Measurements from ENCODE around the gene ANKRD60. TPM values are rescaled to one million over a fixed set of nuclear protein-coding genes. Genes with fewer than 3 reads are reported as not detected.

The ANKRD60 gene
- total RNA-seq, 1 experiment from 2014 or later: not detected

- Histone ChIP-seq H3K27me3 (replicated peaks; ENCODE audit: insufficient read depth, low read depth, low read length, poor library complexity) (no peaks in the 10 kb centered on the region), H3K36me3 (ENCODE audit: insufficient read depth, low read length, poor library complexity, severe bottlenecking) (peaks cover 12% of the 10 kb centered on the region), H3K9me3 (ENCODE audit: low read depth, low read length, poor library complexity, severe bottlenecking) (no peaks in the 10 kb centered on the region), H3K4me1 (ENCODE audit: insufficient read depth, low read length, poor library complexity, severe bottlenecking) (no peaks in the 10 kb centered on the region), H3K27ac (ENCODE audit: low read depth, low read length, poor library complexity, severe bottlenecking) (no peak overlapping the region), H3K4me3 (ENCODE audit: low read depth, low read length, poor library complexity, severe bottlenecking) (no peak overlapping the region)
- ChIA-PET CTCF (no interaction called here), POLR2A (ENCODE audit: low non-redundant PET) (no interaction called here)
- intact Hi-C loops (cut with micrococcal nuclease; ENCODE audit: unreplicated experiment): no loop called here
- no peak for TF ChIP-seq CTCF (conservative IDR thresholded peaks at IDR 0.05; ENCODE audit: low read depth, low read length)
- no peak for TF ChIP-seq EZH2 (IDR thresholded peaks at IDR 0.05; ENCODE audit: borderline replicate concordance, low read depth, low read length, poor library complexity, severe bottlenecking)
- BruUV-seq (replicated peaks): no TSS peak
- no peak for DNase-seq (ENCODE audit: low spot score)
Observed at GRCh38 chr20:58245181-58245891, 16.9 kb upstream of the ANKRD60 start.

- no peak for TF ChIP-seq CTCF (conservative IDR thresholded peaks at IDR 0.05; ENCODE audit: low read depth, low read length)
- no peak for TF ChIP-seq EZH2 (IDR thresholded peaks at IDR 0.05; ENCODE audit: borderline replicate concordance, low read depth, low read length, poor library complexity, severe bottlenecking)
- POLR2A ChIA-PET (ENCODE audit: low non-redundant PET): no interaction called here
- Histone ChIP-seq H3K27ac (ENCODE audit: low read depth, low read length, poor library complexity, severe bottlenecking) (no peak overlapping the region), H3K4me1 (ENCODE audit: insufficient read depth, low read length, poor library complexity, severe bottlenecking) (no peaks in the 10 kb centered on the region), H3K9me3 (ENCODE audit: low read depth, low read length, poor library complexity, severe bottlenecking) (no peaks in the 10 kb centered on the region), H3K27me3 (replicated peaks; ENCODE audit: insufficient read depth, low read depth, low read length, poor library complexity) (no peaks in the 10 kb centered on the region), H3K4me3 (ENCODE audit: low read depth, low read length, poor library complexity, severe bottlenecking) (no peak overlapping the region), H3K36me3 (ENCODE audit: insufficient read depth, low read length, poor library complexity, severe bottlenecking) (peaks cover 12% of the 10 kb centered on the region)
- intact Hi-C loops (cut with micrococcal nuclease; ENCODE audit: unreplicated experiment): no loop called here
- DNase-seq (ENCODE audit: low spot score): no peak
- CTCF ChIA-PET: no interaction called here
- no TSS peak for BruUV-seq (replicated peaks)
Observed at GRCh38 chr20:58244517-58245030, 16.1 kb upstream of the ANKRD60 start.

- ChIA-PET POLR2A (ENCODE audit: low non-redundant PET) (no interaction called here), CTCF (no interaction called here)
- Histone ChIP-seq H3K4me3 (ENCODE audit: low read depth, low read length, poor library complexity, severe bottlenecking) (no peak overlapping the region), H3K27me3 (replicated peaks; ENCODE audit: insufficient read depth, low read depth, low read length, poor library complexity) (no peaks in the 10 kb centered on the region), H3K36me3 (ENCODE audit: insufficient read depth, low read length, poor library complexity, severe bottlenecking) (peaks cover 12% of the 10 kb centered on the region), H3K4me1 (ENCODE audit: insufficient read depth, low read length, poor library complexity, severe bottlenecking) (no peaks in the 10 kb centered on the region), H3K9me3 (ENCODE audit: low read depth, low read length, poor library complexity, severe bottlenecking) (no peaks in the 10 kb centered on the region), H3K27ac (ENCODE audit: low read depth, low read length, poor library complexity, severe bottlenecking) (no peak overlapping the region)
- intact Hi-C loops (cut with micrococcal nuclease; ENCODE audit: unreplicated experiment): no loop called here
- no TSS peak for BruUV-seq (replicated peaks)
- TF ChIP-seq EZH2 (IDR thresholded peaks at IDR 0.05; ENCODE audit: borderline replicate concordance, low read depth, low read length, poor library complexity, severe bottlenecking) (no peak), CTCF (conservative IDR thresholded peaks at IDR 0.05; ENCODE audit: low read depth, low read length) (no peak)
- no peak for DNase-seq (ENCODE audit: low spot score)
Observed at GRCh38 chr20:58243653-58244410, 15.4 kb upstream of the ANKRD60 start.

Measured in A673 (cell line).